Activated naive CD4-positive, alpha-beta T cell treated with anti-CD3 and anti-CD28 coated beads, Interleukin-2, amount 50 U/mL, for 16 hours (primary cell): ENCODE data around the gene ERAP2.

ENCODE experiments used
- DNase-seq: peaks from one replicate; pipeline ENCODE4 v3.0.0-alpha.2; 2020

The ERAP2 gene

DNA sequence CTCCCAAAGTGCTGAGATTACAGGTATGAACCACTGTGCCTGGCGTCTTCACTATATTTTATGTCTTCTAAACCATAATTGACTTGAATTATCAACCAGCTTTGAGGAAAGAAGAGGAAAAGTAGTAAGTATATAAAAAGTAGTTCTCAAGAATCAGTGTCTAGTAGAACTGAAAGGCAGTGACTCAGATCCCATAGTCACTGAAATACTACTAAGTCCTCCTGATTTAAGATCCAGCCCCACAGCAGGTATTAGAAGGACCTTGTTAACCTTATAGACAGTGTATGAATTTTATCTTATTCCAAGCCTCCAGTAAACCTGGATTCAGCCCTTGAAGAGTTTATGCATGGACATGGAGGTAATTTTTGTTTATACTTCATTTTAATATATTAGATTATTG lies 91.1 kb downstream of the ERAP2 start:
- DNase-seq, result no peak

DNA sequence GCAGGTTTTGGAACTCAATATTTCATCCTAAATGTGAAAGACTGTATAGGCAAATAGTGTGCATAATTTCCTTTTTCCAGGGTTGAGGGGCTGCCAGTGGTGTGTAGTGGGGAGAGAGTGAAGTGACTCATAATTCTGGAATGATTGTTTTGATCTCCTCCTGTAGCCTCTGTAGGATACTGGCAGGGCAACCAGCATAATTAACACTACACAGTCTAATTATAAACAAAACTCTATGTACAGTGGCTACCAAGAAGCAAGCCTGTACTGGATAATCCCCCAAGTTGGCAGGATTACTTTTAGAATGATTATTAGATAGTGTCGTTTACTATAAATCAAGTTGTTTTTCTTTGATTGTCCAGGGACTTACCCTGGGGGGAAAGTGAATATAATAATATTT lies 91.8 kb downstream of the ERAP2 start:
- no peak for DNase-seq

DNA sequence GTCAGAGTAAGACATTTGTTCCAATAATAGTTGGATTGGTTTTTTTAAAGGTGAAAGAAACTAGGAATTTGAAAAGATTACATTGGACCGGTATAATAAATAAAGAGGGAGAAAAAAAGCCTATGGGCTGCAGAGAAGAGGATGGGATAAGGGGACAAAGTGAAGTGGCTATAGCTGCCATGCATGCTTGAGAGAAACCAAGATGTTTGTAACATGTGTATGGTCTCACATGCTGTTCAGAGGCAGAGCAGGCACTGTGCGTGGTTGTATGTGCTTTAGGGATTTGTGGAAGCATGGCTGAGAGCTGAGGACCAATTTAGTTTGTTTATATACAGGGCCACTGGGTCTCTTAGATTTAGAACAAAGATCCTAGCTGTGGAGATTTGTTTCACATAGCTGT lies 92.3 kb downstream of the ERAP2 start:
- DNase-seq, result no peak
